Left renal pelvis (tissue), 4 donors: ENCODE results near the gene DNAH1. TPM values are rescaled to one million over a fixed set of nuclear protein-coding genes. Genes with fewer than 3 reads are reported as not detected.

Source experiments
- DNase-seq, 4 donors: peaks; one replicate each; pipeline ENCODE4 v3.0.0-alpha.2; 2013; ENCODE audit warnings: low read depth in 4 of 4, low spot score in 3 of 4
- polyA plus RNA-seq, 4 donors: library from polyadenylated mRNA; unstranded; fragments of 120-200 nt; gene quantifications; one replicate each; pipeline ENCODE4 v1.2.1, GENCODE V29; 2013; ENCODE audit not compliant: insufficient read length in 4 of 4

DNAH1 gene
- polyA plus RNA-seq, 4 donors = 5.6 to 12.7 (median 7.7) TPM

DNA sequence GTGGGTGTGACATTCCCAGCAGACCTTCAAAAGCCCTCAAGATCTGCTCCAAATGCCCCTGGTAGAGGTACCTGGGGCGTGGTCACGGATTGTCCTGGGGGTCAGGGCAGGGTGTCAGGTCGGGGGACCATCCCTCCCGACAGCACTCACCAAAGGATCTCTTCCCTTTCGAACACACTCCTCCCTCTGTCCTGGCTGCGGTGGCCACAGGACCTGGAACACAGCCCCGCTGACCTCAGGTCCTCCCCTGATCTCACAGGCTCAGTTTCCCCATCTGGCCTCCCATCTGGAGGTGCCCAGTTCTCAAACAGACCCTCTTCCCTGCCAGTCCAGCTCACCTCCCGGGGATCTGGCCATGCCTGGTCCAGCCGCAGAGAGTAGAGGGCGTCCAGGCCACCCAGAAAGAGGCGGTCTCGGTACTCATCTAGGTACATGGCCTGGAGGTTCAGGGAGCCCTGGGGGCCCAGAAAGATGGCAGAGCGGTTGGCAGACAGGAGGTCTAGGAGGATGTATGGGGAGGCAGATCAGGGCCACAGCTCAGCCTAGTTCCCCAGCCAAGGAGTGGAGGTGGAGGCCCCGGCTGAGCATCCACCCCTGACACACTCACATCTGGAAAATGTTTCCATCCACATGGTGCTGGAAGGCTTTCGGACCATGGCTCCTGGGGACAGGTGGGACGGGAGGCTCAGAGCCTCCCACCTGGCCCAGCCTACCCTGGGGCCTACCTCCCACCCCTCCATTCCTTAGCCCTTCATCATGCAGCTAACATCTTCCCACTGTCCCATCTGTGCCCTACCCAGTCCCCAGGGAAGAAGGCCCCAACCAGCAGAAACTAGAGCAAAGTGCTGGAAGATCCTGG lies 126.5 kb downstream of the DNAH1 start:
- DNase-seq = no peak

DNA sequence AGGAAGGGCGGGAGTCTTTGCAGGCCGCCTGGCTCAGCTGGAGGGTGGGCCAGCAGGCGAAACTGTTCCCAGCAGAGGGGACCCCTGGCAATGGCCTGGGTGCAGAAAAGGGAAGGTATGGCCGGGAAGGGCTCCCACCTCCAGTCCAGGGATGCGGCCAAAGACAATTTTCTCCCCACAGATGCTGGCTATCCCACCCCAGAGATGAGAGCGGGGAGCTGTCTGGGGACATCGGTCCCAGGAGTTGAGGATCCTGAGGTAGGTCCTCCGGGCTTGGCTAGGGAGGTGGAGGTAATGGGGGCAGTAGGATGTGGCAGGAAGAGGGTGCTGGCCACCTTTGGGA lies 127.1 kb downstream of the DNAH1 start:
- DNase-seq = no peak

DNA sequence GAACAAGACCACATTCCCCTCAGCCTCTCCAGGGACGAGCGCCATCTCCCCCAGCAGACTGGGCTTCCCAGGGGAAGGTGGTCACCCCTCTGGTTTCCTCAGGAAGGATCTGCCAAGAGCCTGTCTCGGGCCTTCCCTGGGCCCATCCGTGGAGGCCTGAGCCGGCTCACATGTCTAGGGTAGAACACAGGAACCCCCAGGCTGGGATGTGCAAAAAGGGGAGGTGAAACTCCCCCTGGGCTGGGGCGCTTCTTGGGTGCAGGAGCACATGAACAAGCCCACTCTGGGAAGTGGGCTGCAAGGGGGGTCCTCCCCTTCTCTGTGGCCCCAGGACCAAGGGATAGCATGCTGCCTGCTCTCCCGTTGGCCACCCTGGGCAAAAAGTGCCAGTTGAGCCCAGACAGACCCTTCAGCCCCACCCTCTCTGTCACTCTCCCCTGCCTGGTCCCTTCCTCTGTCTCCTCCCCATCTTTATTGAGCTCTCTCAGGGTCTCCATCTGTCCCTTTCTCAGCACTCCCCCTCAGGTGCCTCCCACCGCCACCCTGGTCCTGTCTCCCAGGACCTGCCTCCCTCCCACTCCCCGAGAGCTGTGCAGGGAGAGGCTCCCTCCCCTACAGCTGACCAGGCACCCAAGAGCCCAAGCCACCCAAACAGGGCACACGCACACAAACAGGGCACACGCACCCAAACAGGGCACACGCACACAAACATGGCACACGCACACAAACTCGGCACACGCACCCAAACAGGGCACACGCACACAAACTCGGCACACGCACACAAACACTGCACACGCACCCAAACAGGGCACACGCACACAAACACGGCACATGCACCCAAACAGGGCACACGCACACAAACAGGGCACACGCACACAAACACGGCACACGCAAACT lies 127.9 kb downstream of the DNAH1 start:
- no peak for DNase-seq

DNA sequence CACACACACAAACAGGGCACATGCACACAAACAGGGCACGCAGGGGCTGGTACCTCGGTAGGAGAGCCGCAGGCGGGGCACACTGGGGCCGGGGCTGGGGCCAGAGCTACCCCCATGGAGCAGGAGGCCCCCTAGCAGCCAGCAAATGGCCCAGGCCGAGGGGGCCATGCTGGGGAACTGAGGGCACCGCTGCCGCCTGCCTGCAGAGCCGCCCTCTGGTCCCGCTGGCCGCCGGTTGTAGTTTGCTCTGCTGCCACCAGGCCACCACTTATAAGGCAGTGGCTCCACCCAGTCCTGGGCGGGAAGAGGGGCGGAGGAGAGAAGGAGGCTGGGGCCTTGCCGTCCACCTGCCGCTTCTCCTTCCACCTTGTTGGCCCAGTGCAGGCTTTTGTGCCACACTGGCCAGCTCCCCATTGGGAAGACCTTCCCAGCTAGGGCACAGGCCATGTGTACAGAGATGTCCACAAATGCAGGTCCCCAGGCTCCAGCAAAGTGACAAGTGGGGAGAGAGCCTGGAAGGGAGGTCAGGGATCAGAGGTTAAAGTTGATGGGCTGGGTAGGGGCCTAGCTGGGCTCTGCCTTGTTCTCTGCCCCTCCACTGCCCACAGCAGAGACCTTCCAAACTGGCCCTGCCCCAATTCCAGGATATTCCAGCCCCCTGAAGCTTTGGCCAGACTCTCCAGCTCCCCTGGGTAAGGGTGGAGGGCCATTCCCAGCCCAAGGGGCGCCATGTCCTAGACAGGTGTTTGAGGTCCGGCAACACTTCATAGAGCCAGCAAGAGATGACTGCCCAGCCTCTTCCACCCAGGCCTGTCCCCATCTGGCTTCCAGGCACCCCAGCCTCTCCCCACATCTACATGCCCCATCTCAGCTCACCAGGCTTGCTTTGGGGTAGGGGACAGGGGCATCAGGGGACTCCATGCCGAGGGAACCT lies 129.0 kb downstream of the DNAH1 start, which contains the start of gene SEMA3G:
SEMA3G (minus strand) TSS at position 244 of the 934 bp plus-strand sequence; CDS start at position 168, 76 bp downstream.
- DNase-seq = no peak

DNA sequence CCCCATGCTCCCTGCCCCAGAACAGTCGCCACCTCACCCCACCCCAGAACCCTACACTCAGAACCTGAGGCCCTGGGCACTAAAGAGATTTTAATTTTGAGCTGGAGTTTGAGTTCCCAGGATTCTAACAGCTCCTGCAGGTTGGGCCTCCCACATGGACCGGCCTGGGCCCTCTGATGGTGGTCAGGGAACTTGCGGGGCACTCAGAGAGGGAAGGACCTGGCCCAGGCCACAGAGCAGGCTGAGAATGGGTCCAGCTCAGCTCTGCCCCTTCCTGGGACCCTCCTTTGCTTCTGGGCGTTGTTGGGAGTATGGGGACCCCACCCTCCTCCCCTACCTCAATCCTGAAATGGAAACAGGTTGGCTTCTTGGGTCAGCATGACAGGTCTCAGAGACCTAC lies 129.9 kb downstream of the DNAH1 start:
- DNase-seq = no peak

DNA sequence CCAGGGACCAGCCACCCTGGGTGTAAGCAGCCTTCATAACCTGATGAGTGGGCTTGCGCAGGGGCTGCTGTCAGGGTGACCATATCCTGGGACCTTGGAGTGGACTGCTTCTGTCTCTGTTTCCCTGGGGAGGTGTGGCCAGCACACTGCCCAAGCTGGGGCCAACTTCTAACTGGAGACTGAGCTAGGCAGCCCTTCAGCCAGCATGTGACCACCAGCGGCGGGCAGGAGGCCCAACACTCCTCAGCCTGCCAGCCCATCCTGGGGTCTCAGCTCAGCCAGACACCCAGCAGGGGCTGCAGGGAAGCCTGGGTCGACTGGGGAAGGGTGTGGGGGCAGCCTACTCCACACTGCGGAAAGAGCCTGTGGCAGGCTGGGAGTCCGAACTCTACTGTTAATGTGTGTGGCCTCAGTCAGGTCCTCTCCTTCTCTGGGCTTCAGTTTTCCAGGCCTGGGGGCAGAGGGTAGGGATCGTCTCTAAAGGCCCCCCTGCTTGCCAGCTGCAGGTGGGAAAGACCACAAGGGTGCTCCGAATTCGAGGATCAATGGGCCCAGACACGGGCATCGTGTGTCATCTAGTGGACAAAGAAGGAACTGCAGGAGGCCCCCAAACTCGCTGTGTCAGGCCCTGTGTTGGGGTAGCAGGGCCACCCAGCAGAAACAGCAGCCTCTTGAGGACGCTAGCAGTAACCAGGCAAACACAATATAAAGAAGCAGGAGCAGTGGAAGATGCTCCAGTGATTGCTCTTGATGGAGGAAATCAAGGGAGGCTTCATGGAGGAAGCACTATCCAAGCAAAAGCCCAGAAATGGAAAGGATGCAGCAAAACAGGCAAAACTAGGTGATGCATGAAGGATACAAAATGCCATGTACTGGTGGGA lies 130.8 kb downstream of the DNAH1 start:
- no peak for DNase-seq

DNA sequence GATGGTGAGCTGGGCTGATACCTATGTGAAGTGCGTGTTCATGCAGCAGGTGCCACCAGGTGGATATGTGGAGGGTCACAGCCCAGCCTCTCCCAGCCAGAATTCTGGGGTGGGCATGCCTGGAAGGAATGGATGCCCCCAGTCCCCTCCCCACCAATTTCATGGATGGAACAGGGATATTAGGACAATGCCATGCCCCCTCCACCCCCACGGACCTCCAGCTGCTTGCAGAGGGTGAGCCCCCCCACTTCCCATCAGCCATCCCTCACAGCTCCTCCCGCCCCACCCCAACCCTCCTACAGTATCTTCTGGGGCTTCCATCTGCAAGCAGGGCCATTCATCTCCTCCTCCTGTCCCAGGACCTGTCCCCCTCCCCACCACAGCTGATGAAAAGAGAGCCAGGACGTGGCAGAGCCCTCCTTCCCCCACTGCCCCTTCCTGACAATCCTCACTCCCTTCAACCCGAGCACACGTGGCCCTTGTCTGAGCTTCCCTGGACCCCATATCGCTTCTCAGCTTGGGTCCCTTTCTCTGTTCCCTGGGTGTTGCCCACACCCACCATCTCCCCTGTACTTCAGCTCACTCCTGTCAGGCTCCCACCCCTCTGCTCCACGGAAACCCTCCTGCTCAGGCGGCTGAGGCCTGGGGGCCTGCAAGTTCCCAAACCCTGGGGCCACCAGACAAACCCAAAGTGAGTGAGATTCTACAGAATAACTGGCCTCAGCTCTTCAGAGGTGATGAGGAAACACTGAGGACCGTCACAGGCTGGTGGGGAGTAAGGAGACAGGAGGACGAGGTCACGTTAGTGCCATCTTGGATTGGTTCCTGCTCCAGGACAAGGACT lies 131.6 kb downstream of the DNAH1 start:
- no peak for DNase-seq

Other genes starting within 250 kb of the DNAH1 start
- 1 to 10 TPM; 6.7 to 8.9 (median 7.6) TPM for gene POC1A, start 161.9 kb upstream of the DNAH1 start, polyA plus RNA-seq
- gene ALAS1, start 118.2 kb upstream of the DNAH1 start, polyA plus RNA-seq = 10 to 100 TPM; 28.8 to 50.7 (median 47.9) TPM
- under 1 TPM; 0.09 to 0.26 (median 0.19) TPM for gene TLR9, start 90.7 kb upstream of the DNAH1 start, polyA plus RNA-seq
- gene TWF2, start 77.2 kb upstream of the DNAH1 start, polyA plus RNA-seq = 10 to 100 TPM; 25.8 to 30.9 (median 27.9) TPM
- 10 to 100 TPM; 18.4 to 33.8 (median 21.1) TPM for gene PPM1M, start 70.6 kb upstream of the DNAH1 start, polyA plus RNA-seq
- gene WDR82, start 37.7 kb upstream of the DNAH1 start, polyA plus RNA-seq = 100 to 1,000 TPM in 2 of 4 donors, 10 to 100 TPM in 2; 91.2 to 119 (median 103) TPM
- 10 to 100 TPM; 11.3 to 40.2 (median 26.1) TPM for gene GLYCTK, start 28.5 kb upstream of the DNAH1 start, polyA plus RNA-seq
- 10 to 100 TPM; 73.0 to 91.9 (median 75.7) TPM for gene BAP1, start 93.7 kb downstream of the DNAH1 start, polyA plus RNA-seq
- 10 to 100 TPM in 2 of 4 donors, 1 to 10 TPM in 2; 7.4 to 11.4 (median 9.5) TPM for gene PHF7, start 94.3 kb downstream of the DNAH1 start, polyA plus RNA-seq
- gene SEMA3G, start 128.8 kb downstream of the DNAH1 start, polyA plus RNA-seq = 10 to 100 TPM in 3 of 4 donors, 1 to 10 TPM in 1; 5.7 to 30.7 (median 26.9) TPM
- 10 to 100 TPM in 1 of 4 donors, 1 to 10 TPM in 3; 6.6 to 11.1 (median 7.0) TPM for gene TNNC1, start 137.7 kb downstream of the DNAH1 start, polyA plus RNA-seq
- 100 to 1,000 TPM in 3 of 4 donors, 10 to 100 TPM in 1; 87.4 to 139 (median 107) TPM for gene NISCH, start 139.3 kb downstream of the DNAH1 start, polyA plus RNA-seq
- 10 to 100 TPM; 31.7 to 48.0 (median 41.1) TPM for gene STAB1, start 179.0 kb downstream of the DNAH1 start, polyA plus RNA-seq
- 100 to 1,000 TPM in 3 of 4 donors, 10 to 100 TPM in 1; 97.3 to 156 (median 147) TPM for gene NT5DC2, start 217.5 kb downstream of the DNAH1 start, polyA plus RNA-seq
- gene UQCC5, start 220.3 kb downstream of the DNAH1 start, polyA plus RNA-seq = 10 to 100 TPM; 12.2 to 23.4 (median 14.8) TPM